ENCODE results near the gene SRGAP3.

The SRGAP3 gene

DNA sequence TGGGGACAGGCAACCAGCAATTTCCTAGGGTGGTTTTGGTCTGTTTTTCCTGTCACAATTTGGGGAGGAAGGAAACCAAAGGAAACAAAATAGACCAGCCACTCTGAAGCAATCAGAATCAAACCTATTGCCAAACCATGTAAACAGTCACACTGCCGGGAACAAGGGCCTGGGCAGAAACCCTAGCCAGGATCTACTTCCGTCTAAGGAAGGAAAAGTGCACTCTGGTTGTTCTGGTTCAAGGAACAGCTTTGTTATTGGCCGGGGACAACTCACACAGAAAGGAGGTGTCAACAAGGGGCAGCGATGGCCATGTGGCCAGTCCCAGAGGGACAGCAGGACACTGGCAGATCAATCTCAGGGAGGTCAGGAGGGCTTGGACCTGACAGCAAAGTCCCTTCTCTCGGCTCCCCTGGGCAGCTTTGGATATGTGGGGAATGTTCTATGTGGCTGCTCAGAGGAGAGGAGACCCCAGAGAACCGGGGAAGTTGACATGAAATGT lies 268.6 kb downstream of the SRGAP3 start:
- Histone ChIP-seq H3K4me3 (no peak overlapping the region), H3K27ac (no peak overlapping the region)
- TF ChIP-seq, protein P1, sequence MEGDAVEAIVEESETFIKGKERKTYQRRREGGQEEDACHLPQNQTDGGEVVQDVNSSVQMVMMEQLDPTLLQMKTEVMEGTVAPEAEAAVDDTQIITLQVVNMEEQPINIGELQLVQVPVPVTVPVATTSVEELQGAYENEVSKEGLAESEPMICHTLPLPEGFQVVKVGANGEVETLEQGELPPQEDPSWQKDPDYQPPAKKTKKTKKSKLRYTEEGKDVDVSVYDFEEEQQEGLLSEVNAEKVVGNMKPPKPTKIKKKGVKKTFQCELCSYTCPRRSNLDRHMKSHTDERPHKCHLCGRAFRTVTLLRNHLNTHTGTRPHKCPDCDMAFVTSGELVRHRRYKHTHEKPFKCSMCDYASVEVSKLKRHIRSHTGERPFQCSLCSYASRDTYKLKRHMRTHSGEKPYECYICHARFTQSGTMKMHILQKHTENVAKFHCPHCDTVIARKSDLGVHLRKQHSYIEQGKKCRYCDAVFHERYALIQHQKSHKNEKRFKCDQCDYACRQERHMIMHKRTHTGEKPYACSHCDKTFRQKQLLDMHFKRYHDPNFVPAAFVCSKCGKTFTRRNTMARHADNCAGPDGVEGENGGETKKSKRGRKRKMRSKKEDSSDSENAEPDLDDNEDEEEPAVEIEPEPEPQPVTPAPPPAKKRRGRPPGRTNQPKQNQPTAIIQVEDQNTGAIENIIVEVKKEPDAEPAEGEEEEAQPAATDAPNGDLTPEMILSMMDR (IDR thresholded peaks at IDR 0.05): no peak
- no peak for DNase-seq (ENCODE audit: low spot score)

DNA sequence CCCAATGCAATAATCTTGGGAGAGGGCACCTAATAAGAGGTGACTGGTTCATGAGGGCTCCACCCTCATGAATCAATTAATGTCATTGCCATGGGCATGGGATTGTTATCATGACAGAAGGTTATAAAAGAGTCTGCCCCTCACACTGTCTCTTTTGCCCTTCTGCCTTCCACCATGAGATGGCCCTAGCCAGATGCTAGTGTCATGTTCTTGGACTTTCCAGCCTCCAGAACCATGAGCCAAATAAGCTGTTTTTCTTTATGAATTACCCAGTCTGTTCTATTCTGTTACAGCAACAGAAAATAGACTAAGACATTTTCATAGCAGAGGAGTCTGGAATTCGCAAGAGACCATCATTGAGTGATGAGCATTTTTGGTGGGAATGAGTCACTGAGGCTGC lies 270.2 kb downstream of the SRGAP3 start:
- TF ChIP-seq, protein P1 (IDR thresholded peaks at IDR 0.05): no peak
- DNase-seq (ENCODE audit: low spot score): no peak
- no peak overlapping the region for H3K27ac ChIP-seq
- H3K4me3 ChIP-seq: no peak overlapping the region

DNA sequence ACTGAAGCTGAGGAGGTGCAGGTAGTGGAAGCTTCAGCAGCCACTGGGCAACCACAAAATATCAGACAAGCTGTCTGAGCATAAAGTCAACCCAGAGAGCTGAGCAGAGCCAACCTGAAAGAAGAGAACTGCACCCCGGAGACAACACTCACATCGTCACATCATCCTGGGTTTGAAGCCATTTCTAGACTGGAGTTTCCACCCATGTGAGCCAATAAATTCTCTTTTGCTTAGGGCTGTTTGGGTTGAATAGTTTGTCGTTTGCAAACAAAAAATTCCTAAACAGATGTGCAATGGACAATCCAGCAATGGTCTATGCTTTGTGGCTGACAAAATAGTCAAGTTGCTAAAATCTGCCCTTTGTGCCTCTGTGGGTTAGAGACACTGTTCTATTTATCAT lies 270.9 kb downstream of the SRGAP3 start:
- Histone ChIP-seq H3K4me3 (no peak overlapping the region), H3K27ac (no peak overlapping the region)
- DNase-seq (ENCODE audit: low spot score): no peak
- TF ChIP-seq, protein P1 (IDR thresholded peaks at IDR 0.05): no peak

DNA sequence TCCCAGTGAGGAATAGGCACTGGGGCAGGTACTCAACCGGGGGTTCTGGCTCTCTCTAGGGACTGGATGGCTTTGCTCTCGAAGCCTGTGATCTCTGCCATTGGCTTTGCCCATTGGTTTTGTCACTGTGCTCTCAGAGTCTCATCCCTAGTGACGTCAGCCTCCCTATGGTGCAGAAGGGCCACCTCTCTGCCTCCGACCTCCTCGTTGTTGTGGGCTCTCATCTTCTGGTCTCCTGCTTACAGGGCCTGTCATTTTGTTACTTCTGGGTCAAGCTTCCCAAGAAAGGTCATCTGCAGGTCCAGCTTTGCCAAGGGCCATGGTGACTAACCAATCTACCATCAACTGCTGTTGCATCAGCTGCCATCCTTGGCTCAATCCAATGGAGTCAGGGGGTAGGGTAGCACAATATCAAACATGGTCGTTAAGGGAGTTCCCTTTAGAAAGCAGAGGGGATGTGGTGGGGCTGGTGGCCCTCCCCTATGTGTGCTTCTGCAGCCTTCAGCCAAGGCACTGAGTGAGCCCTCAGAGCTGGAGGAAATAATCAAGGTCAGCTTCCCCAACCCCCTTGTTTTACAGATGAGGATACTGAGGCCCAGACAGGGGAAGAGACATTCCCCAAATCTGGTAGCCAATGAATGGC lies 272.8 kb downstream of the SRGAP3 start:
- Histone ChIP-seq H3K27ac (no peak overlapping the region), H3K4me3 (no peak overlapping the region)
- TF ChIP-seq, protein P1 (IDR thresholded peaks at IDR 0.05): no peak
- DNase-seq (ENCODE audit: low spot score): no peak

DNA sequence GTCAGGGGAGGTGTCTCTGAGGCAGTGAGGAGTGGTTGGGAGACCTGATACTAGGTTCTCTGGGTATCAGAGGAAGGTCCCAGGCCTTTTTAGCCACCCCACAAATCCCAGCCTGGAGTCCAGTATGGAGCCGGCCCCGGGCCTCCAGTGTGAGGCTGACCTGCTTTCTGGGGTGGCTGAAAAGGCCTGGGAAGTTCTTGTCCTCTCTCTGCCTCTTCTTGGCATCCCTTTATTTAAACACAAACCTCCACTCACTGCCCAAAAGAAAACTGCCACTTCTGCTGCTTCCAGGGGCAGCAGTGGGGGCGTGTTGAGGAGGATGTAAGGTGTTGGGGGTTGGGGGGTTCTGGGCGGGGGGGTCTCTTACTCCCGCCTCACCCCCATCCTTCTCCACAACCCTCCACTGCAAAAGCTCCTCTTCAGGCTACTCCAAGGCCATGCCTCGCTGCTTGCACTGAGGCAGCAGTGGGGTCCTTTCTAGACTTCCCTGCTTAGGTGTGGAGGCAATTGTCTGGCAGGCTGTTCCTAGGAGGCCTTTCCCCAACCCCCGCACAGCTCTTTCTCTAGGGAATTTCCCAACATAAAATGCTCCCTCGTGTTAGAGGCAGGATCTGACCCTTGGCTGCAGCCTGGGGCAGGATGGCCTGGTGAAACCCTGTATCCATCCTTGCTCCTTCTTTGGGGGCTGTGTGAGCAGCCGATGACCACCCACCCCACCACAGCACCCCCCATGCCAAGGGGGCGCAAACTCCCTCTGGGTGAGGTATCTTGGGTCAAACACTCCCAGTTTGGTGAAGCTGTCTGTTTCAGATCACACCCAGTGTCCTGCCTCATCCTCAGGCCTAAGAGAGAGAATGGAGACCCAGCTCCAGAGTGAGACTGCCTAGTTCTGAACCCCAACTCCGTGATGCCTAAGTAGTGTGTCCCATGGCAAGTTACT lies 274.1 kb downstream of the SRGAP3 start:
- TF ChIP-seq, protein P1 (IDR thresholded peaks at IDR 0.05): no peak
- Histone ChIP-seq H3K4me3 (no peak overlapping the region), H3K27ac (no peak overlapping the region)
- DNase-seq (ENCODE audit: low spot score): no peak

DNA sequence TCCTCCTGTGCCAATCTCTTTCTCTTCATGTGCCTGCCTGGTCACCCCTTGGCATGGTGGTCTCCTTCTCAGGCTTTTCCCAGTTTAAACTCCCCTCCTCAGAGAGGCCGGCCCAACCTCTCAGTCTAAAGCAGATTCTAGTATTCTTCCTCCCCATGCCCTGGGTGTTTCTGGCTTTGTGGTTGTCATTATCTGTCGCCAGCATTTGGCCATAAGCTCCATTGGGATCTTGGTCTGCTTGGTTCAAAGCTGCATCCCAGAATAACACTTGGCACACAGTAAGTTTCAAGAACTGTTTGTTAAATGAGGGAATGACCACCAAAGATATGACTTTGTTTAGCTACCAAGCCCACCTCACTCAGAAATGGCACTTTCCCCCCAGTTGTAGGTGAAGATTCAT lies 275.0 kb downstream of the SRGAP3 start:
- no peak overlapping the region for H3K27ac ChIP-seq
- TF ChIP-seq, protein P1 (IDR thresholded peaks at IDR 0.05): no peak
- H3K4me3 ChIP-seq: no peak overlapping the region
- no peak for DNase-seq (ENCODE audit: low spot score)
